Naive thymus-derived CD8-positive, alpha-beta T cell (primary cell): ENCODE measurements around the gene ZNF304. TPM values are rescaled to one million over a fixed set of nuclear protein-coding genes. Genes with fewer than 3 reads are reported as not detected.
"Not testable (repeated sequence)": the region's sequence is repeated elsewhere in the genome, so short reads cannot be mapped to it uniquely, and the experiment has no call there.

Source experiments
- ATAC-seq, 2 donors: fragments of 150-1000 bp; cut with Tn5 transposase in 1 of 2; sonication (Bioruptor Pico), chemical (Tn5 transposase) in 1 of 2; 1 replicate in 1 of 2; 2 replicates in 1 of 2; pipeline ENCODE4 v1.10.0; 2021; ENCODE audit warnings: mild to moderate bottlenecking in 2 of 2, moderate library complexity in 2 of 2
- POLR2A ChIA-PET: fragments of 350-600 bp; sonication (Branson Sonifier 250); formaldehyde crosslinking; loops from one replicate; lab custom pipeline; 2021; ENCODE audit warnings: antibody characterized with exemption; lab: Charles Lee
- DNase-seq, 10 donors: peaks; one replicate each; pipeline versions ENCODE4 v3.0.0 to v3.0.0-alpha.2; 2020 to 2022
- H3K27ac Mint-ChIP-seq, 10 donors: one replicate each; pipeline ENCODE4 v1.8.0; 2020 to 2022; ENCODE audit warnings: mild to moderate bottlenecking in 10 of 10, mixed read lengths in 10 of 10, moderate library complexity in 4 of 10, inconsistent platforms in 1 of 10
- H3K27me3 Mint-ChIP-seq, 5 donors: one replicate each; pipeline ENCODE4 v1.8.0; 2021 to 2022; ENCODE audit warnings: mixed read lengths in 5 of 5
- H3K36me3 Mint-ChIP-seq, 3 donors: one replicate each; pipeline ENCODE4 v1.8.0; 2020 to 2022; ENCODE audit warnings: mixed read lengths in 3 of 3, mild to moderate bottlenecking in 2 of 3, inconsistent platforms in 1 of 3
- H3K4me1 Mint-ChIP-seq, 4 donors: one replicate each; pipeline ENCODE4 v1.8.0; 2021 to 2022; ENCODE audit warnings: mixed read lengths in 4 of 4
- H3K4me3 Mint-ChIP-seq, 10 donors: one replicate each; pipeline ENCODE4 v1.8.0; 2020 to 2022; ENCODE audit warnings: mild to moderate bottlenecking in 10 of 10, mixed read lengths in 10 of 10, moderate library complexity in 6 of 10, inconsistent platforms in 1 of 10
- H3K9me3 Mint-ChIP-seq, 9 donors: one replicate each; pipeline ENCODE4 v1.8.0; 2020 to 2022; ENCODE audit warnings: mixed read lengths in 9 of 9, mild to moderate bottlenecking in 3 of 9, inconsistent platforms in 1 of 9, moderate library complexity in 1 of 9
- polyA plus RNA-seq, 3 donors: library from polyadenylated mRNA; unstranded; fragments of 300-500 nt; fragmentation: Illumina TruSeq; gene quantifications; one replicate each; pipeline ENCODE4 v1.2.3, GENCODE V29; 2021
- total RNA-seq, 8 experiments: library from RNA in 2 of 8; stranded (reverse) in 2 of 8; gene quantifications; one replicate each; pipeline ENCODE4 v1.2.3 and lab custom pipeline; 2021 to 2026

The ZNF304 gene
- total and polyA plus RNA-seq, 5 experiments from 2014 or later = 1.5 to 17.2 (median 3.3) TPM

- peak; percentile 90 to 93 for ATAC-seq
These were observed 12.1 kb downstream of the ZNF304 start, which contains the start of the genes TRAPPC2B and ZNF547 for GRCh38 chr19:57362997-57363687. Gene TRAPPC2B, plus strand, starts transcription at chr19:57363551. Its CDS starts 1,283 bp downstream, at chr19:57364834. Gene ZNF547, plus strand, starts transcription at chr19:57363551. Its CDS starts 5,005 bp downstream, at chr19:57368556.

GRCh38 chr19:57363688-57364181 is 12.7 kb downstream of the ZNF304 start:
- ATAC-seq = peak in 1 of 2 donors; percentile 31
- Mint-ChIP-seq H3K27me3 (no peaks in the 10 kb centered on the region), H3K9me3 (peaks cover 0 to 80% (median 34%) of the 10 kb centered on the region in 9 donors), H3K27ac (peak overlapping the region; percentile 95 to 99 (median 98)), H3K36me3 (peaks cover 13 to 54% (median 38%) of the 10 kb centered on the region in 3 donors), H3K4me3 (peak overlapping the region; percentile 84 to 96 (median 94)), H3K4me1 (peaks cover 14 to 18% (median 17%) of the 10 kb centered on the region in 4 donors)
- POLR2A ChIA-PET = interaction anchor here (0.7 to 2.0 kb wide), 4 partner anchors 12 to 236 kb away, joined by 3 to 10 read pairs (median 3); partner anchors contain the start of gene ZNF304
- DNase-seq = peak in 1 of 10 donors; percentile 5

More at GRCh38 chr19:57362997-57363687, 12.1 kb downstream of the ZNF304 start, which contains the start of the genes TRAPPC2B and ZNF547:
- peaks cover 12 to 18% (median 17%) of the 10 kb centered on the region in 4 donors for H3K4me1 Mint-ChIP-seq
- peak within 1 kb of the TSS; percentile 95 to 99 (median 98) for H3K27ac Mint-ChIP-seq
- peak; percentile 93 to 99 (median 98) for DNase-seq
- POLR2A ChIA-PET = interaction anchor here (0.5 to 2.0 kb wide), 5 partner anchors 12 to 999 kb away, joined by 3 to 10 read pairs (median 3); partner anchors contain the start of genes ZNF304 and ZNF497
- H3K4me3 Mint-ChIP-seq = peak within 1 kb of the TSS; percentile 84 to 96 (median 94)
- peaks cover 18 to 54% (median 38%) of the 10 kb centered on the region in 3 donors for H3K36me3 Mint-ChIP-seq
- no peaks in the 10 kb centered on the region for H3K27me3 Mint-ChIP-seq
- peaks cover 0 to 80% (median 33%) of the 10 kb centered on the region in 9 donors for H3K9me3 Mint-ChIP-seq

- no peak overlapping the region for H3K27ac Mint-ChIP-seq
- peaks cover 34 to 56% (median 45%) of the 10 kb centered on the region in 3 donors for H3K36me3 Mint-ChIP-seq
- H3K27me3 Mint-ChIP-seq = no peaks in the 10 kb centered on the region
- peak overlapping the region in 1 of 10 donors; percentile 29 for H3K4me3 Mint-ChIP-seq
- POLR2A ChIA-PET = interaction anchor here (0.6 to 0.7 kb wide), 2 partner anchors 23 to 636 kb away, joined by 3 to 4 read pairs; partner anchors contain the start of gene ZNF548
- no peak for ATAC-seq
- no peak for DNase-seq
- H3K4me1 Mint-ChIP-seq = peaks cover 17 to 18% (median 18%) of the 10 kb centered on the region in 4 donors
- H3K9me3 Mint-ChIP-seq = peaks cover 0 to 83% (median 49%) of the 10 kb centered on the region in 9 donors
These were observed 15.7 kb downstream of the ZNF304 start for GRCh38 chr19:57366776-57367175.

GRCh38 chr19:57374179-57374578 is 23.1 kb downstream of the ZNF304 start:
- H3K4me3 Mint-ChIP-seq = no peak overlapping the region
- H3K9me3 Mint-ChIP-seq = peaks cover 0 to 96% (median 64%) of the 10 kb centered on the region in 9 donors
- H3K27me3 Mint-ChIP-seq = no peaks in the 10 kb centered on the region
- peaks cover 59 to 91% (median 74%) of the 10 kb centered on the region in 3 donors for H3K36me3 Mint-ChIP-seq
- H3K4me1 Mint-ChIP-seq = peaks cover 0 to 6% (median under 1%) of the 10 kb centered on the region in 4 donors
- DNase-seq = no peak
- POLR2A ChIA-PET = no interaction called here
- H3K27ac Mint-ChIP-seq = no peak overlapping the region
- ATAC-seq = no peak

- H3K36me3 Mint-ChIP-seq = peaks cover 60 to 91% (median 74%) of the 10 kb centered on the region in 3 donors
- peaks cover 0 to 96% (median 64%) of the 10 kb centered on the region in 9 donors for H3K9me3 Mint-ChIP-seq
- POLR2A ChIA-PET, H3K27me3 Mint-ChIP-seq, ATAC-seq, H3K27ac Mint-ChIP-seq, DNase-seq, H3K4me1 Mint-ChIP-seq: not testable (repeated sequence)
- H3K4me3 Mint-ChIP-seq = peak overlapping the region in 1 of 10 donors; percentile 48
These were observed 23.6 kb downstream of the ZNF304 start for GRCh38 chr19:57374647-57375046.

- H3K27ac Mint-ChIP-seq = no peak overlapping the region
These were observed 25.1 kb downstream of the ZNF304 start for GRCh38 chr19:57376151-57376550.

GRCh38 chr19:57377498-57378146 is 26.6 kb downstream of the ZNF304 start:
- H3K27ac Mint-ChIP-seq = peak overlapping the region in 1 of 10 donors; percentile 11
- no peaks in the 10 kb centered on the region for H3K27me3 Mint-ChIP-seq
- ATAC-seq (no peak), DNase-seq (no peak)
- POLR2A ChIA-PET = no interaction called here
- peaks cover 0 to 4% (median under 1%) of the 10 kb centered on the region in 4 donors for H3K4me1 Mint-ChIP-seq
- H3K4me3 Mint-ChIP-seq = no peak overlapping the region
- peaks cover 0 to 94% (median 48%) of the 10 kb centered on the region in 9 donors for H3K9me3 Mint-ChIP-seq
- peaks cover 47 to 79% (median 48%) of the 10 kb centered on the region in 3 donors for H3K36me3 Mint-ChIP-seq

More at GRCh38 chr19:57376151-57376550, 25.1 kb downstream of the ZNF304 start:
- peaks cover 0 to 95% (median 59%) of the 10 kb centered on the region in 9 donors for H3K9me3 Mint-ChIP-seq
- peaks cover 61 to 94% (median 61%) of the 10 kb centered on the region in 3 donors for H3K36me3 Mint-ChIP-seq
- H3K27me3 Mint-ChIP-seq = no peaks in the 10 kb centered on the region
- DNase-seq (no peak), ATAC-seq (no peak)
- POLR2A ChIA-PET = no interaction called here
- H3K4me3 Mint-ChIP-seq = no peak overlapping the region
- H3K4me1 Mint-ChIP-seq = peaks cover 0 to 6% (median under 1%) of the 10 kb centered on the region in 4 donors

GRCh38 chr19:57380923-57381322 is 29.9 kb downstream of the ZNF304 start:
- H3K4me1 Mint-ChIP-seq = no peaks in the 10 kb centered on the region
- ATAC-seq (no peak), DNase-seq (no peak)
- peaks cover 0 to 72% (median 38%) of the 10 kb centered on the region in 9 donors for H3K9me3 Mint-ChIP-seq
- no peak overlapping the region for H3K4me3 Mint-ChIP-seq
- H3K36me3 Mint-ChIP-seq = peaks cover 15 to 50% (median 36%) of the 10 kb centered on the region in 3 donors
- POLR2A ChIA-PET = interaction anchor here (0.6 kb wide), 2 partner anchors 10 to 277 kb away, joined by 3 read pairs; no protein-coding TSS in a partner anchor
- H3K27ac Mint-ChIP-seq = no peak overlapping the region
- peaks cover 0 to 1% (median 0%) of the 10 kb centered on the region in 5 donors for H3K27me3 Mint-ChIP-seq

- Mint-ChIP-seq H3K27me3 (peaks cover 0 to 1% (median 0%) of the 10 kb centered on the region in 5 donors), H3K4me1 (no peaks in the 10 kb centered on the region), H3K9me3 (peaks cover 0 to 55% (median 33%) of the 10 kb centered on the region in 9 donors), H3K27ac (no peak overlapping the region), H3K36me3 (peaks cover 3 to 33% (median 29%) of the 10 kb centered on the region in 3 donors), H3K4me3 (no peak overlapping the region)
- ATAC-seq = no peak
- POLR2A ChIA-PET = interaction anchor here (0.7 kb wide), 1 partner anchor 15 kb away, joined by 3 read pairs; no protein-coding TSS in a partner anchor
- DNase-seq = no peak
These were observed 31.9 kb downstream of the ZNF304 start for GRCh38 chr19:57382806-57383488.

GRCh38 chr19:57389194-57389729 is 38.2 kb downstream of the ZNF304 start:
- H3K27ac Mint-ChIP-seq = peak overlapping the region; percentile 92 to 99 (median 98)
- H3K27me3 Mint-ChIP-seq = no peaks in the 10 kb centered on the region
- POLR2A ChIA-PET = interaction anchor here (0.6 to 2.0 kb wide), 20 partner anchors 9 to 973 kb away, joined by 3 to 9 read pairs (median 3); partner anchors contain the start of genes TRAPPC2B, ZNF154, ZNF17 and ZNF274
- DNase-seq (no peak), ATAC-seq (no peak)
- peaks cover 2 to 57% (median 23%) of the 10 kb centered on the region in 9 donors for H3K9me3 Mint-ChIP-seq
- H3K4me3 Mint-ChIP-seq = peak overlapping the region; percentile 94 to 98 (median 96)
- H3K36me3 Mint-ChIP-seq = peaks cover 28 to 52% (median 34%) of the 10 kb centered on the region in 3 donors
- H3K4me1 Mint-ChIP-seq = peaks cover 18 to 43% (median 37%) of the 10 kb centered on the region in 4 donors
